ENCODE data around the gene ASF1A. TPM values are rescaled to one million over a fixed set of nuclear protein-coding genes. Genes with fewer than 3 reads are reported as not detected.

The ASF1A gene
- total RNA-seq, 4 donors from 2014 or later: 0.20 to 10.4 (median 9.7) TPM; not detected in 1

DNA sequence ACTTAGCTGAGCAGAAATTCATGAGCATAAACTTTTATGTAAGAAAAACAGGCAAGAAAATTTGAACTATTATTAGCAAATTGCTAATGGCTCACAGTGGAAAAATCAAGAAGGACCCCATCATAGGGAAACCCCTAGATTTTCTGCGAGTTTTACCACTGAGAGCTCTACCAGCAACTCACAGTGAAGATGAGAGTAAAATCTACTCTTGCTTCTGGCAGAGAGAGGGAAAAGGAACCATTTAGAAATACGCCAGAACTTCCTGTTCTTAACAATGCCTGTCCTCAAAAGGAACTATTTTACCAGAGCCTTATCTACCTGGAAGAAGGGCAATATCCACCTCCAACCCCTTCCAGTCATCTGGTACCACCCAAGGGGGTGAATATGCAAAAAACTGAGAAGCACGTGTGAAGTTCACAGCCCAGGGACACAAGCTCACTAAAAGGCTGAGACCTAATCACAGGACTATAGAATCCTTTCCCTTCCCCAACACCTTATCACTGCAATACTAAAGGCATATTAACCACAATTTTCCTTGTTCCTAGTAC, 34.4 kb upstream of the ASF1A start:
- no peak overlapping the region for H3K27ac ChIP-seq
- no peak for DNase-seq
- no peak for TF ChIP-seq POLR2AphosphoS5 (IDR thresholded peaks at IDR 0.05)
- TF ChIP-seq EP300 (IDR thresholded peaks at IDR 0.05; ENCODE audit: low read depth): no peak
- TF ChIP-seq, protein P1, sequence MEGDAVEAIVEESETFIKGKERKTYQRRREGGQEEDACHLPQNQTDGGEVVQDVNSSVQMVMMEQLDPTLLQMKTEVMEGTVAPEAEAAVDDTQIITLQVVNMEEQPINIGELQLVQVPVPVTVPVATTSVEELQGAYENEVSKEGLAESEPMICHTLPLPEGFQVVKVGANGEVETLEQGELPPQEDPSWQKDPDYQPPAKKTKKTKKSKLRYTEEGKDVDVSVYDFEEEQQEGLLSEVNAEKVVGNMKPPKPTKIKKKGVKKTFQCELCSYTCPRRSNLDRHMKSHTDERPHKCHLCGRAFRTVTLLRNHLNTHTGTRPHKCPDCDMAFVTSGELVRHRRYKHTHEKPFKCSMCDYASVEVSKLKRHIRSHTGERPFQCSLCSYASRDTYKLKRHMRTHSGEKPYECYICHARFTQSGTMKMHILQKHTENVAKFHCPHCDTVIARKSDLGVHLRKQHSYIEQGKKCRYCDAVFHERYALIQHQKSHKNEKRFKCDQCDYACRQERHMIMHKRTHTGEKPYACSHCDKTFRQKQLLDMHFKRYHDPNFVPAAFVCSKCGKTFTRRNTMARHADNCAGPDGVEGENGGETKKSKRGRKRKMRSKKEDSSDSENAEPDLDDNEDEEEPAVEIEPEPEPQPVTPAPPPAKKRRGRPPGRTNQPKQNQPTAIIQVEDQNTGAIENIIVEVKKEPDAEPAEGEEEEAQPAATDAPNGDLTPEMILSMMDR (IDR thresholded peaks at IDR 0.05): no peak
- TF ChIP-seq POLR2A (IDR thresholded peaks at IDR 0.05): no peak
- H3K9me3 ChIP-seq: no peaks in the 10 kb centered on the region
- no peaks in the 10 kb centered on the region for H3K27me3 ChIP-seq
- no peaks in the 10 kb centered on the region for H3K36me3 ChIP-seq
- 45 to 61% methylated on average over 3 of the region's 3 CpGs for WGBS, 2 donors (ENCODE audit: low coverage in 1 of 2)
- peaks cover 0 to 7% (median 3%) of the 10 kb centered on the region in 4 donors for H3K4me1 ChIP-seq
- intact Hi-C loops (cut with DNase I; ENCODE audit: low total_unique reads) (no loop called here), in situ Hi-C loops (cut with MboI; ENCODE audit: low pct_ligation_motif_present in 1 of 4, low pct_unique_long_range_greater_than_20kb in 1 of 4, low sequenced_read_pairs in 3 of 4) (no loop called here)
- H3K4me3 ChIP-seq: no peak overlapping the region

DNA sequence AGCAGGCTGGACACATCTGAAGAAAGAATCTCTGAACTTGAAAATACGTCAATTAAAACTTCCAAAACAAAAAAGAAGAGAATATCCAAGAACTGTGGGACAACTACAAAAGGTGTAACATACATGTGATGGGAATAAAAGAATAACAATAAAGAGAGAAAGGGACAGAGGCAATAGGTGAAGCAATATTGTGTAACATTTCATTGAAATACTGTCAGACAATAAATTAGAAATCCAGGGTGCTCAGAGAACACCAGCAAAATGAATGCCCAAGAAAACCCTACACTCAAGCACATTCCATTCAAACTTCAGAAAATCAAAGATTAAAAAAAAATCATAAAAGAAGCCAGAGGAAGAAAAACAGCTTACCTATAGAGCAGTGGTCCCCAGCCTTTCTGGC, 33.6 kb upstream of the ASF1A start:
- in situ Hi-C loops (cut with MboI; ENCODE audit: low pct_ligation_motif_present in 1 of 4, low pct_unique_long_range_greater_than_20kb in 1 of 4, low sequenced_read_pairs in 3 of 4) (no loop called here), intact Hi-C loops (cut with DNase I; ENCODE audit: low total_unique reads) (no loop called here)
- Histone ChIP-seq H3K9me3 (no peaks in the 10 kb centered on the region), H3K4me3 (no peak overlapping the region), H3K27ac (no peak overlapping the region), H3K27me3 (no peaks in the 10 kb centered on the region), H3K36me3 (no peaks in the 10 kb centered on the region), H3K4me1 (peaks cover 0 to 14% (median 10%) of the 10 kb centered on the region in 4 donors)
- TF ChIP-seq POLR2A (IDR thresholded peaks at IDR 0.05) (no peak), POLR2AphosphoS5 (IDR thresholded peaks at IDR 0.05) (no peak), EP300 (IDR thresholded peaks at IDR 0.05; ENCODE audit: low read depth) (no peak)
- TF ChIP-seq, protein P1 (IDR thresholded peaks at IDR 0.05): no peak
- no peak for DNase-seq
- 89 to 90% methylated on average over 1 of the region's 1 CpG for WGBS, 2 donors (ENCODE audit: low coverage in 1 of 2)

DNA sequence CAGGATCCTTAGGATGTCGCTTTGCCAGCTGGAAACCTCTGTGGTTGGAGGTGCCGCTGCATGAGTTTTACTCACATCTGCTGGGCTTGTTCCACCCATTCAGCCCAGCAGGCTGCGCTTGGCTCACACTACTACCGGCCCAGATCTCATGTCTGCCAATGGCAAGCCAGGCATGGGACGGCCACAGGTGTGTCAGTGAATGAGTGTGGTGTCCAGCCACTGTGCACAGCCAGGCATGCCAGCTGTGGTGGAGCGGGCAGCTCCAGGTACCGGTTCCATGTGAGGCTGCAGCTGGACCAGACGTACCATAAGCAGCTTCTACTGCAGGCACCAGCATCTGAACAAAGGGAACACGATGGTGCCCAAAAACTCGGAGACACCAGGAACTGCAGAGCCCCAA, 33.1 kb upstream of the ASF1A start:
- TF ChIP-seq EP300 (IDR thresholded peaks at IDR 0.05; ENCODE audit: low read depth) (no peak), POLR2A (IDR thresholded peaks at IDR 0.05) (no peak), POLR2AphosphoS5 (IDR thresholded peaks at IDR 0.05) (no peak)
- TF ChIP-seq, protein P1 (IDR thresholded peaks at IDR 0.05): no peak
- Histone ChIP-seq H3K27me3 (no peaks in the 10 kb centered on the region), H3K4me3 (no peak overlapping the region), H3K4me1 (peaks cover 0 to 17% (median 10%) of the 10 kb centered on the region in 4 donors), H3K9me3 (no peaks in the 10 kb centered on the region), H3K27ac (no peak overlapping the region), H3K36me3 (no peaks in the 10 kb centered on the region)
- intact Hi-C loops (cut with DNase I; ENCODE audit: low total_unique reads) (no loop called here), in situ Hi-C loops (cut with MboI; ENCODE audit: low pct_ligation_motif_present in 1 of 4, low pct_unique_long_range_greater_than_20kb in 1 of 4, low sequenced_read_pairs in 3 of 4) (no loop called here)
- DNase-seq: no peak
- WGBS, 2 donors (ENCODE audit: low coverage in 1 of 2): 93% methylated on average over 10 of the region's 10 CpGs; no CpG with 5 or more reads in 1 of the 2 donors

DNA sequence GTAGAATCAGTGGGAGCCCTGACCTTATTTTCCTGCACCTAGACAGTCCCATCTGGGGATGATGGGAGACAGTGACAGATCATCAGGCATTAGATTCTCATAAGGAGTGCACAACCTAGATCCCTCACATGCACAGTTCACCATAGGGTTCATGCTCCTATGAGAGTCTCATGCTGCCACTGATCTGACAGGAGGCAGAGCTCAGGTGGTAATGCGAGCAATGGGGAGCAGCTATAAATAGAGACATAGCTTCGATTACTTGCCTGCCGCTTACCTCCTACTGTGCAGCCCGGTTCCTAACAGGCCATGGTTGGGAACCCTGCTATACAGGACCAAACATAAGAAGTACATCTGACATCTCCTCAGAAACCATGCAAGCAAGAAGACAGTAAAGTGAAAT, 31.5 kb upstream of the ASF1A start:
- no peak for DNase-seq
- Histone ChIP-seq H3K4me1 (peaks cover 0 to 17% (median 10%) of the 10 kb centered on the region in 4 donors), H3K27ac (no peak overlapping the region), H3K36me3 (no peaks in the 10 kb centered on the region), H3K4me3 (no peak overlapping the region), H3K27me3 (no peaks in the 10 kb centered on the region), H3K9me3 (no peaks in the 10 kb centered on the region)
- in situ Hi-C loops (cut with MboI; ENCODE audit: low pct_ligation_motif_present in 1 of 4, low pct_unique_long_range_greater_than_20kb in 1 of 4, low sequenced_read_pairs in 3 of 4) (no loop called here), intact Hi-C loops (cut with DNase I; ENCODE audit: low total_unique reads) (no loop called here)
- WGBS, 2 donors (ENCODE audit: low coverage in 1 of 2): 95% methylated on average over 4 of the region's 4 CpGs; no CpG with 5 or more reads in 1 of the 2 donors
- TF ChIP-seq EP300 (IDR thresholded peaks at IDR 0.05; ENCODE audit: low read depth): no peak
- TF ChIP-seq, protein P1 (IDR thresholded peaks at IDR 0.05): no peak

Data from transverse colon (tissue), 4 donors.